AG08395 (cell line): ENCODE measurements around the gene ZDHHC20.

Source experiments
- DNase-seq: peaks from one replicate; pipeline ENCODE4 v3.0.0; 2012; ENCODE audit warnings: mixed read lengths, low spot score

The ZDHHC20 gene

GRCh38 chr13:21361706-21362105 is 97.4 kb downstream of the ZDHHC20 start:
- no peak for DNase-seq

- no peak for DNase-seq
Observed at GRCh38 chr13:21361123-21361522, 98.0 kb downstream of the ZDHHC20 start.

GRCh38 chr13:21360463-21360862 is 98.6 kb downstream of the ZDHHC20 start:
- DNase-seq = no peak

- no peak for DNase-seq
Observed at GRCh38 chr13:21359855-21360254, 99.2 kb downstream of the ZDHHC20 start.

- DNase-seq = no peak
Observed at GRCh38 chr13:21355304-21355703, 103.8 kb downstream of the ZDHHC20 start.

- DNase-seq = no peak
Observed at GRCh38 chr13:21354721-21355120, 104.4 kb downstream of the ZDHHC20 start.

GRCh38 chr13:21348488-21349120 is 110.5 kb downstream of the ZDHHC20 start:
- no peak for DNase-seq

GRCh38 chr13:21347753-21348318 is 111.3 kb downstream of the ZDHHC20 start:
- no peak for DNase-seq

- DNase-seq = no peak
Observed at GRCh38 chr13:21344662-21345176, 114.4 kb downstream of the ZDHHC20 start.

- DNase-seq = no peak
Observed at GRCh38 chr13:21343659-21344058, 115.4 kb downstream of the ZDHHC20 start.

- no peak for DNase-seq
Observed at GRCh38 chr13:21342699-21343442, 116.2 kb downstream of the ZDHHC20 start.

GRCh38 chr13:21341637-21342422 is 117.3 kb downstream of the ZDHHC20 start:
- DNase-seq = no peak

GRCh38 chr13:21338639-21339278 is 120.3 kb downstream of the ZDHHC20 start:
- DNase-seq = no peak

- no peak for DNase-seq
Observed at GRCh38 chr13:21338156-21338555, 120.9 kb downstream of the ZDHHC20 start.

GRCh38 chr13:21336609-21337349 is 122.3 kb downstream of the ZDHHC20 start:
- no peak for DNase-seq

- DNase-seq = no peak
Observed at GRCh38 chr13:21333186-21333585, 125.9 kb downstream of the ZDHHC20 start.

- DNase-seq = no peak
Observed at GRCh38 chr13:21330126-21330861, 128.8 kb downstream of the ZDHHC20 start.

- DNase-seq = no peak
Observed at GRCh38 chr13:21328836-21329477, 130.1 kb downstream of the ZDHHC20 start.

GRCh38 chr13:21328201-21328600 is 130.9 kb downstream of the ZDHHC20 start:
- no peak for DNase-seq
